HK-2 (cell line): ENCODE measurements around the gene MAP2K5.

Source experiments
- DNase-seq: peaks from one replicate; pipeline ENCODE4 v3.0.0-alpha.2; 2018; ENCODE audit not compliant: unreplicated experiment

Gene MAP2K5

GRCh38 chr15:67806536-67806935, 264.0 kb downstream of the MAP2K5 start:
- DNase-seq = no peak

- DNase-seq = no peak
These were observed 264.6 kb downstream of the MAP2K5 start for GRCh38 chr15:67807141-67807540.

GRCh38 chr15:67807836-67808235, 265.3 kb downstream of the MAP2K5 start:
- no peak for DNase-seq

- DNase-seq = no peak
These were observed 266.3 kb downstream of the MAP2K5 start for GRCh38 chr15:67808821-67809220.

GRCh38 chr15:67809441-67809840, 266.9 kb downstream of the MAP2K5 start:
- no peak for DNase-seq

GRCh38 chr15:67809866-67810265, 267.4 kb downstream of the MAP2K5 start:
- no peak for DNase-seq

- DNase-seq = no peak
These were observed 269.7 kb downstream of the MAP2K5 start for GRCh38 chr15:67812241-67812644.

GRCh38 chr15:67813104-67813634, 270.7 kb downstream of the MAP2K5 start:
- no peak for DNase-seq

GRCh38 chr15:67815036-67815592, 272.6 kb downstream of the MAP2K5 start:
- no peak for DNase-seq

GRCh38 chr15:67816668-67817067, 274.2 kb downstream of the MAP2K5 start:
- DNase-seq = no peak

- no peak for DNase-seq
These were observed 276.0 kb downstream of the MAP2K5 start for GRCh38 chr15:67818464-67818863.

- no peak for DNase-seq
These were observed 277.1 kb downstream of the MAP2K5 start for GRCh38 chr15:67819636-67820035.

- DNase-seq = no peak
These were observed 277.9 kb downstream of the MAP2K5 start for GRCh38 chr15:67820122-67820991.

GRCh38 chr15:67820992-67821783, 278.7 kb downstream of the MAP2K5 start:
- DNase-seq = no peak

GRCh38 chr15:67821784-67822440, 279.4 kb downstream of the MAP2K5 start:
- no peak for DNase-seq

- DNase-seq = no peak
These were observed 280.2 kb downstream of the MAP2K5 start for GRCh38 chr15:67822537-67823313.

- no peak for DNase-seq
These were observed 281.1 kb downstream of the MAP2K5 start for GRCh38 chr15:67823314-67824196.

- no peak for DNase-seq
These were observed 281.9 kb downstream of the MAP2K5 start for GRCh38 chr15:67824197-67824968.
